ENCODE data around the gene DCDC1.

DNA sequence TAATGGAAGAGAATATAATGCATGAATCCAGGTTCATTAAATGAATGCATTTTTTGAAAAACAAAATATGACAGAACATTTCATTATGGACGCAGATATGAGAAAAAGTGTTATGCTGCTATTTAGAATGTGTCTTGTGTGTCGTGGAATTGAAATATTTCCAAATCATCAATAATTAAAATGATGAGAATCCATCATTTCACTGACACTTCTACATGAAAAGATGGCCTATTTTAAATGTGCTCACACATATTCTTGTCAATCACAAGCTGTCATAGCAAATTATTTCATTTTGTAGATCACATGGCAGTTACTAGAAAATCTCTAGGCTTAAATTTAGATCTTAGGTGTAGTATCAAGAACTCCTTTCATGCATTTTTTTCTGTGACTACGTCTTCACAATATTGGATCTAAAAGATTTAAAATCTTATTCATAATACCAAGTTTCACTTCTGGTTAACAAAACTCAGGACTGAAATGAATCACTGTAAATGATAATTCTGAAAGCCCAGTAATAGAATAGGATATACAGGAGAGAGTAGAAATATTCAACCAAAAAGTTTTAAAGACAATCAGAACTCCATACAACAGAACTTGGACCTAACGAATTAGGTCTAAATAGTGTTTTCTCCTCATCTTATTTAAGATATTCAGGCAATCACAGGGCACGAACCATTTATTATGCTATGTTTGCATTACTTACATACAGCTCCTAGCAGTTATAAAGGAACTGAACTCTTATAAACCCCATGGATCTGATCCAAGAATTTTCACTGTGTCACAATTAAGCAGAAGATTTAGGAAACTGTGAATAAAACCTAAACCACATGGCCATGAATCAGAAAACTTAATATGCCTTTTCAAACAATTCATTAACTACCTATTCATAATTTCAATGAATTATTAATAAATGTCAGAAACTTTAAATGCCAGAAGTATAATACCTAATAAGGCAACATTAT, 67.7 kb downstream of the DCDC1 start:
- no peak for TF ChIP-seq CTCF (IDR thresholded peaks at IDR 0.05)
- no peak for TF ChIP-seq POLR2A (IDR thresholded peaks at IDR 0.05)
